ENCODE data around the gene PDZRN3. TPM values are rescaled to one million over a fixed set of nuclear protein-coding genes. Genes with fewer than 3 reads are reported as not detected.

PDZRN3 gene
- polyA plus RNA-seq, 1 of the 3 experiments (the other 2 are of a cell fraction), result 10.3 TPM

DNA sequence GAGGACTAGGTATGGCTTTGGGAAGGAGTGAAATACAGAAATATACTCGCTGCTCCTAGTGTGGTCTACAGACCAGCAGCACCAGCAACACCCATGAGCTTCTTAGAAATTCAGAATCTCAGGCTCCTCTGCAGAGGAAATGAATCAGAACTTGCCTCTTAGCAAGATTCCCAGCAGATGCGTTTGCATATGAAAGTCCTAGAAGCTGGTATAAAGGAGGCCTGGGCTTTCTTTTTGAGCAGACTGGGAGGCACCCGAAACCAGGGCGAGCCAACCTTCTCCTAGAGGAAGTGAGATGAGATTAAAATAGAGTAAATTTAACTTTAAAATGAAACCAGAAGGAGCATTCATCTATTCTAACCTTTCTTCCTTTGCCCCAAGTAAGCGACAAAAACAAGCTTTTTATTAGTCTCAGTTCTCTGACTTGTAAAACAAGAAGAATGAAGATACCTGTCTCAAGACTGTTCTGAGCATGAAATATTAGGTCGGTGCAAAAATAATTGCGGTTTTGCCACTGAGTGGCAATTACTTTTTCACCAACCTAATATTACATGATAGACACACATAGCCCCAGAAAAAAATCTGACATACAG, 140.0 kb downstream of the PDZRN3 start:
- H4K20me1 ChIP-seq (ENCODE audit: insufficient read depth), result peaks cover 39% of the 10 kb centered on the region; the same call in 1 of the 2 replicates
- POLR2A ChIA-PET, result interaction anchor here (2.4 kb wide), 1 partner anchor 12 kb away, joined by 25 read pairs; no protein-coding TSS in a partner anchor
- CTCF ChIA-PET, result interaction anchor here (0.8 to 8.7 kb wide), 7 partner anchors 12 to 363 kb away, joined by 3 to 52 read pairs (median 7); no protein-coding TSS in a partner anchor

DNA sequence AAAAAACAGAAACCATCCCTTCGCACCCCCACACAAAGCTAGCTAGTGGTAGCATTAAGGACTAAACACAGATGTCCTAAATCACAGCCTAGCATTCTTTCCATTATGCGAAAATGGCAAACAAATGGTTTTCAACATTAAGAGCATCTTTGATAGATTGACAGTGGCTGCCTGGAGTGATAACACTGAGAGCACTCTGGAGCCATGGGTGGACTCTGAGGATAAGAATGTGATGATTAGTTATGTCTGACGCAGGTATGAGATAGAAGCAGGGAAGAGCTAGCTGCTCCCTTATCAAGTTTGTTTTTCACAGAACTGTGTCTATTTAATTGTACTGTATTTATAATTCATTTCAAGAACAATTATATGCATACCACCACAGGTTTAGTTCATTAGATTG, 142.9 kb downstream of the PDZRN3 start:
- Histone ChIP-seq H3K4me1 (ENCODE audit: control insufficient read depth in 1 of 2, insufficient read depth in 2 of 2, low read depth in 1 of 2, low read length in 1 of 2) (peaks cover 14 to 47% of the 10 kb centered on the region in 2 experiments), H2AFZ (ENCODE audit: low read depth) (no peak overlapping the region), H4K20me1 (ENCODE audit: insufficient read depth) (peaks cover 47% of the 10 kb centered on the region; the same call in 1 of the 2 replicates), H3K79me2 (ENCODE audit: insufficient read depth) (peaks cover 35% of the 10 kb centered on the region), H3K27me3 (ENCODE audit: insufficient read depth) (no peaks in the 10 kb centered on the region), H3K9me3 (no peaks in the 10 kb centered on the region), H3K4me2 (no peak overlapping the region), H3K9ac (no peak overlapping the region), H3K36me3 (replicated peaks in 1 of 2; ENCODE audit: control insufficient read depth in 1 of 2, insufficient read depth in 2 of 2, low read length in 1 of 2) (no peaks in the 10 kb centered on the region), H3K9me2 (no peaks in the 10 kb centered on the region), H3F3A (replicated peaks; ENCODE audit: insufficient read depth) (peaks cover 11% of the 10 kb centered on the region), H3K4me3 (ENCODE audit: low read depth in 2 of 2, low read length in 1 of 2) (no peak overlapping the region), H3K27ac (ENCODE audit: low read depth in 2 of 2, low read length in 1 of 2) (peak overlapping the region in 1 of 2 experiments; percentile 75; a peak in 2 of 4 replicates)
- peak in 1 of 2 experiments; percentile 37; a peak in 1 of 4 replicates for TF ChIP-seq EP300 (IDR thresholded peaks at IDR 0.05; ENCODE audit: borderline replicate concordance in 1 of 2, low read depth in 1 of 2, low read length in 1 of 2)
- TF ChIP-seq TCF12 (IDR thresholded peaks at IDR 0.05), result no peak
- no peak for TF ChIP-seq YY1 (IDR thresholded peaks at IDR 0.05; ENCODE audit: low read depth)
- ChIA-PET CTCF (interaction anchor here (1.0 to 1.5 kb wide), 3 partner anchors 16 to 49 kb away, joined by 3 to 4 read pairs (median 3); no protein-coding TSS in a partner anchor), POLR2A (no interaction called here)
- DNase-seq, result no peak
- WGBS (ENCODE audit: low lambda C conversion rate), result 72% methylated on average over 3 of the region's 3 CpGs

More for the DNA sequence above, 140.0 kb downstream of the PDZRN3 start:
- Histone ChIP-seq H3K4me3 (ENCODE audit: low read depth in 2 of 2, low read length in 1 of 2) (no peak overlapping the region), H3K27me3 (ENCODE audit: insufficient read depth) (no peaks in the 10 kb centered on the region), H2AFZ (ENCODE audit: low read depth) (no peak overlapping the region), H3F3A (replicated peaks; ENCODE audit: insufficient read depth) (peaks cover 11% of the 10 kb centered on the region), H3K79me2 (ENCODE audit: insufficient read depth) (peaks cover 55% of the 10 kb centered on the region), H3K9ac (no peak overlapping the region), H3K36me3 (replicated peaks in 1 of 2; ENCODE audit: control insufficient read depth in 1 of 2, insufficient read depth in 2 of 2, low read length in 1 of 2) (no peaks in the 10 kb centered on the region), H3K27ac (ENCODE audit: low read depth in 2 of 2, low read length in 1 of 2) (peak overlapping the region; percentile 71 to 96), H3K4me2 (peak overlapping the region; percentile 59), H3K9me2 (no peaks in the 10 kb centered on the region), H3K9me3 (no peaks in the 10 kb centered on the region), H3K4me1 (ENCODE audit: control insufficient read depth in 1 of 2, insufficient read depth in 2 of 2, low read depth in 1 of 2, low read length in 1 of 2) (peaks cover 14 to 54% of the 10 kb centered on the region in 2 experiments)
- no peak for DNase-seq
- WGBS (ENCODE audit: low lambda C conversion rate), result 58% methylated on average over 7 of the region's 7 CpGs
- no peak for TF ChIP-seq TCF12 (IDR thresholded peaks at IDR 0.05)
- no peak for TF ChIP-seq RXRA (IDR thresholded peaks at IDR 0.05; ENCODE audit: borderline replicate concordance, low read depth)
- TF ChIP-seq SMC3 (IDR thresholded peaks at IDR 0.05; ENCODE audit: low read depth, low read length), result no peak
- 0 out of 2 replicates have a peak, but pooled peaks have one; percentile 26 for TF ChIP-seq FOSL2 (IDR thresholded peaks at IDR 0.05; ENCODE audit: borderline replicate concordance, low read depth)
- TF ChIP-seq, protein P1, sequence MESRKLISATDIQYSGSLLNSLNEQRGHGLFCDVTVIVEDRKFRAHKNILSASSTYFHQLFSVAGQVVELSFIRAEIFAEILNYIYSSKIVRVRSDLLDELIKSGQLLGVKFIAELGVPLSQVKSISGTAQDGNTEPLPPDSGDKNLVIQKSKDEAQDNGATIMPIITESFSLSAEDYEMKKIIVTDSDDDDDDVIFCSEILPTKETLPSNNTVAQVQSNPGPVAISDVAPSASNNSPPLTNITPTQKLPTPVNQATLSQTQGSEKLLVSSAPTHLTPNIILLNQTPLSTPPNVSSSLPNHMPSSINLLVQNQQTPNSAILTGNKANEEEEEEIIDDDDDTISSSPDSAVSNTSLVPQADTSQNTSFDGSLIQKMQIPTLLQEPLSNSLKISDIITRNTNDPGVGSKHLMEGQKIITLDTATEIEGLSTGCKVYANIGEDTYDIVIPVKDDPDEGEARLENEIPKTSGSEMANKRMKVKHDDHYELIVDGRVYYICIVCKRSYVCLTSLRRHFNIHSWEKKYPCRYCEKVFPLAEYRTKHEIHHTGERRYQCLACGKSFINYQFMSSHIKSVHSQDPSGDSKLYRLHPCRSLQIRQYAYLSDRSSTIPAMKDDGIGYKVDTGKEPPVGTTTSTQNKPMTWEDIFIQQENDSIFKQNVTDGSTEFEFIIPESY (IDR thresholded peaks at IDR 0.05; ENCODE audit: borderline replicate concordance, low read depth), result no peak

Data from SK-N-SH (cell line).